Right renal pelvis (tissue), 4 donors: Measurements from ENCODE around the gene NUDT14. TPM values are rescaled to one million over a fixed set of nuclear protein-coding genes. Genes with fewer than 3 reads are reported as not detected.

ENCODE experiments used
- DNase-seq, 4 donors: peaks; one replicate each; pipeline ENCODE4 v3.0.0-alpha.2; 2013; ENCODE audit warnings: low read depth in 4 of 4, low spot score in 3 of 4, missing footprints in 1 of 4
- polyA plus RNA-seq, 4 donors: library from polyadenylated mRNA; unstranded; fragments of 120-200 nt; gene quantifications; one replicate each; pipeline ENCODE4 v1.2.1, GENCODE V29; 2013; ENCODE audit not compliant: insufficient read length in 4 of 4

The NUDT14 gene
- polyA plus RNA-seq, 4 donors = 25.9 to 35.2 (median 27.0) TPM

- no peak for DNase-seq
These were observed 31.8 kb downstream of the NUDT14 start for GRCh38 chr14:105149146-105149781.

DNA sequence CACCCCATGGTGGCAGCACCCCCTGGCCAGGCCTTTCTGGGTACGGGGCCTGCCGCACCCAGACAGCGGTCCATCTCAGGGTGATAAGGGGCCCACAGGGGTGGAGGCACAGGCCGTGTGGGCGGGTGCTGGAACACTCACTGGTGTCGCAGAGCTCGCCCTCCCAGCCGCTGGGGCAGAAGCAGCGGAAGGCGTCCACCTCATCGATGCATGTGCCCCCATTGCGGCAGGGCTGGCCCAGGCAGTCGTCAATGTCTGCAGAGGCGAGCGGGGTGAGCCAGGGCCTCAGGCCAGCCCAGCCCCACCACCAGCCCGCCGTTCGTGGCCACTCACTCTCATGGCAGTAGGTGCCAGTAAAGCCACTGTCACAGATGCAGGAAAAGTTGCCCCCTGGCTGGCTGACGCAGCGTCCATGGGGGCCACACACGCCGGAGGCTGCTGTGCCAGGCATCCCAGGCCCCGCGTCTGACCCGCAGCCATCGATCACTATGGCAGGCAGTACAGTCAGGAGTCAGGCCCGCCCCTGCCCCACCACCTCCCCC lies 32.4 kb downstream of the NUDT14 start:
- no peak for DNase-seq

GRCh38 chr14:105147671-105148603 lies 33.2 kb downstream of the NUDT14 start:
- no peak for DNase-seq

GRCh38 chr14:105146976-105147635 lies 34.0 kb downstream of the NUDT14 start:
- DNase-seq = no peak

- DNase-seq = no peak
These were observed 34.7 kb downstream of the NUDT14 start for GRCh38 chr14:105146181-105146975.

- DNase-seq = no peak
These were observed 35.5 kb downstream of the NUDT14 start for GRCh38 chr14:105145381-105146180.

GRCh38 chr14:105144666-105145380 lies 36.3 kb downstream of the NUDT14 start:
- DNase-seq = no peak

- no peak for DNase-seq
These were observed 37.0 kb downstream of the NUDT14 start for GRCh38 chr14:105144026-105144665.

DNA sequence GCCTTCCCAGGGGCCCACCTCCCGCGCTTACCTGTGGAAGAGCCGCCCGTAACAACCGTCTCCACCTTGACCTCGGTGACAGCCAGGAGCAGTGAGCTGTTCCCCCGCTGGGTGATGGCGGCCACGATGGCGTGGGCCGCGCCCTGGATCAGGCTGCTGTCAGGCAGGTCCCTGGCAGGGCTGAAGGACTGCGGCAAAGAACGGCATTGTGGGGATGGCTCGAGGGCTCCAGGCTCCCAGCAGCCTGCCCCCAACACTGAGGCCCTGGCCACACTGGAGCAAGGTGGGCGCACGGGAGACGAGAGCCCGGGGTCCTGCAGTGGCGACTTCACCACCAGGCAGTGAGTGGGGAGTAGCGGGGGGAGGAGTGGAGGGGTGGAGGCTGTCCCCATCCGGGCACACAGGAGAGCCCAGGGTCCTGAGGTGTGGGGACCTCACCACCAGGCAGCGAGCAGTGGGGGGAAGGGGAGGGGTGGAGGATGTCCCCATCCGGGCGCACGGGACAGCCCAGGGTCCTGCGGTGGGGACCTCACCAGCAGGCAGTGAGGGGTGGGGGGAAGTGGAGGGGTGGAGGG lies 37.6 kb downstream of the NUDT14 start:
- DNase-seq = no peak

DNA sequence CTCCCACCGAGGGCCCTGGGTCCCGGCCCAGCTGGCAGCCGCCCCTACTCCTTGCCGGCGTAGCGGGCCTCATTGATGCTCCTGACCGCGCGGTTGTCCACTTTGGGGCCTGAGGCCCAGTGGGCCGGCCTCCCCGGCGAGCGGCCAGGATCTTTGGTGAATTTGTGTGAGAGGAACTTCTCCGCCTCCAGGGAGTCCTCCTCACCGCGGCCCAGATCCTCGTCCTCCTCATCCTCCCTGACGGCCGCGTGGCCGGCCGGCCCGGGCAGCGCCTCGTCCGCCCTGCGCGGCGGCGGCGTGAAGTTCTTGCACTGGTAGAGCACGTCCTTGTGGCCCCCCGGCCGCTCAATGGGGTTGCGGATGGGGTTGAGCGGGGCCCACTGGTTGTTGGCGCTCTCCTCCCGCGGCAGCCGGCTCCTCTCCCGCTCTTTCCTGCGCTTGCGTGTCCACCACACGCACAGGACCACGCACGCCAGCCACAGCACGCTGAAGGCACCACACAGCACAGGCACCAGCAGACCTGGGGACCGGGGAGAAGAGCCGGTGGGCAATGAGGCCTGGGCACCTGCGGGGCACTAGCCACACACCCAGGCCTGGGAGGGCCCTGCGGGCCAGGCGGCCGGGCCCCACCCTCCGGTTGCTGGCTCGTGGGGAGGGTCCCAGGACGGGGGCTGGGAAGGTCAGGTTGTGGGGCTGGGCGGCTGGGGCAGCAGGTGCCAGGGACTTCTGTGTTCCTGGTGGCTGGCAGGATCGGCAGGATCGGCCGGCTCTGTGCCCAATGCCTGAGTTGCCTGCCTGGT lies 38.3 kb downstream of the NUDT14 start:
- no peak for DNase-seq

- no peak for DNase-seq
These were observed 39.4 kb downstream of the NUDT14 start for GRCh38 chr14:105141486-105142281.

DNA sequence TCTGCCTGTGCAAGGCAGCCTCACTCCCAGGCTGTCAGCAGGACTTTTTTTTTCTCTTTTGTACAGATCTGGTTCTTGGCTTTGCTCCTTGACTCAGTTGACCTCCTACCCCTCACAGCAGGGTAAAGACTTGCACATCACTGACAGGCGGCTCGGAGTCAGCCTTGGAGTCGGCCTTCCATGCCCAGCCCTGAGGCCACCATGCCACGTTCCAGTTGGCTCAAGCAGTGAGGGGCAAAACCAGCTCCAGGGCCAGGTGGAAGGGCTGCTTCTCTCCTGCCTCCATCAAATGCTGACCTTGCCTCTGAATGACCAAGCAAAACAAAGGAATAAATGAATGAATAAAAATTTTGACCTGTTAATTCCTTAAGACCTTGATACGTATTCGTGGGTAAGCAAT lies 40.1 kb downstream of the NUDT14 start:
- DNase-seq = no peak

DNA sequence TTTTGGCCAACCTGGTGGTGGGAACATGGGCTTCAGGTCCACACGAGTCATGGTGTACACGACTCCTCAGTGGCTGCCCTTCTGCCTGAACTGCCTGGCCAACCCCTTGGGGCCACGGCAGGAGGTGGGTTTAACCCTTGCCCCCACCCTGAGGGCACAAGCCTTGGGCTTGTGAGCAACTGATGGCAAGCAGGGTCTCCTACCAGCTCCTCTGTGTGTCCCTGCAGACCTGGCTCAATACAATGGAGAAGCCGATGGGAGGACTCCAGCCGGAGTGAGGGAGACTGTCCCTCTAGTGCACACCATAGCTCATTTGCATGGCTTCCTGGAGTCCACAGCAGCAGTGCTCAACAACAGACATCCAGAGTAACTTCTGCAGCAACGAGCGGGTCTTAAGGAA lies 40.5 kb downstream of the NUDT14 start:
- no peak for DNase-seq

DNA sequence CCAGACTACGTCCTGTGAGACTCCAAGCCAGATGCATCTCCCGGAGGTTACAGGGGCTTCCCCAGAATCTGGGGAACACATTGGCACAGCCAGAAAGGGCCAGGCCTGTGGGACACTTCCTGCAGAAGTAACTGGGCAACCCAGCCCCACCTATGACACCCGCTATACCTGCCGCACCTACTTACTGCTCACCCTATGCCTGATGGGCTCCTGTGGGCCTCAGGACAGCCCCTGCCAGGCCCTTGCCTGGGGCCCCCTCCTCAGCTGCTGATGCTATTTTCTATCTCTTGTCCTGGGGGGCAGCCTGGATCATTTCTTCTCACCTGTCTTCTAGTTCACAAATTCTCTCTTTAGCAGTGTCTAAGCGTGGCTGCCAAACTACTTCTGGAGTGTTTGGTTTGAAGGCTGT lies 41.3 kb downstream of the NUDT14 start:
- no peak for DNase-seq

- no peak for DNase-seq
These were observed 41.8 kb downstream of the NUDT14 start for GRCh38 chr14:105139212-105139825.

DNA sequence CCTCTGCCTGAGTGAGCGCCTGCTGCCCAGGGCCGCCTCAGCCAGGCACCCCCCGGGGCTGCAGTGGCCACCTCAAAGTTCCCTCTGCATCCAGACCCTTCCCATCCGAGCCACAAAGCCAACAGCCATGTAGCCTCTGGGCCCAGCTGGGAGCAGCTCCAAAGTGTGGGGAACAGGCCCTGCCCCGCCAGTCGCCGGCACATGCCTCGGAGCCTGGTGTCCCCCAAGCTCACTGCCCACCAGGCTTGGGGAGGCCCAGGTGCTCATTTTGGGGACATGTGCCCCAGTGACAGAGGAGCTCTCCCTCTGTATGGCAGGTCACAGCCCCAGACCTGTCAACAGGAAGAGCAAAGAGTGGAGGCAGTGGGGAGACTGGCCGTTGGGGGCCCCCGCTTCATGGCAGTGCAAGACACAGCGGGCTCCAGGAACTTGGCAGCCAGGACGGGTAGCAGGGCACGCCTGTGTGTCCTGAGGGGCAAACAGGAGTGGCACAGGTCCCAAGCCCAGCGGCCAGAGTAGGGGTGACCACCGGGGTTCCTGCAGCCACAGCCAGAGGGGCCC lies 42.5 kb downstream of the NUDT14 start:
- DNase-seq = no peak
